Activated naive CD8-positive, alpha-beta T cell treated with anti-CD3 and anti-CD28 coated beads for 36 hours (primary cell): ENCODE data around the gene GIGYF2. TPM values are rescaled to one million over a fixed set of nuclear protein-coding genes. Genes with fewer than 3 reads are reported as not detected.
"Not testable (repeated sequence)": the region's sequence is repeated elsewhere in the genome, so short reads cannot be mapped to it uniquely, and the experiment has no call there.

ENCODE experiments used
- DNase-seq: peaks from one replicate; pipeline ENCODE4 v3.0.0; 2021
- H3K27ac Mint-ChIP-seq: one replicate; pipeline ENCODE4 v1.8.0; 2022; ENCODE audit warnings: mild to moderate bottlenecking, moderate library complexity, mixed read lengths
- H3K27me3 Mint-ChIP-seq: one replicate; pipeline ENCODE4 v1.8.0; 2022; ENCODE audit warnings: mild to moderate bottlenecking, mixed read lengths
- H3K36me3 Mint-ChIP-seq: one replicate; pipeline ENCODE4 v1.8.0; 2021; ENCODE audit warnings: mild to moderate bottlenecking, mixed read lengths
- H3K4me1 Mint-ChIP-seq: one replicate; pipeline ENCODE4 v1.8.0; 2021; ENCODE audit warnings: mixed read lengths
- H3K4me3 Mint-ChIP-seq: one replicate; pipeline ENCODE4 v1.8.0; 2022; ENCODE audit warnings: mild to moderate bottlenecking, moderate library complexity, mixed read lengths
- H3K9me3 Mint-ChIP-seq: one replicate; pipeline ENCODE4 v1.8.0; 2022; ENCODE audit warnings: mixed read lengths
- total RNA-seq, 2 experiments: library from RNA; stranded (reverse); gene quantifications; one replicate each; pipeline ENCODE4 v1.2.3, GENCODE V29; 2021

The GIGYF2 gene
- total RNA-seq, 2 experiments from 2014 or later, result 45.2 to 45.7 TPM

DNA sequence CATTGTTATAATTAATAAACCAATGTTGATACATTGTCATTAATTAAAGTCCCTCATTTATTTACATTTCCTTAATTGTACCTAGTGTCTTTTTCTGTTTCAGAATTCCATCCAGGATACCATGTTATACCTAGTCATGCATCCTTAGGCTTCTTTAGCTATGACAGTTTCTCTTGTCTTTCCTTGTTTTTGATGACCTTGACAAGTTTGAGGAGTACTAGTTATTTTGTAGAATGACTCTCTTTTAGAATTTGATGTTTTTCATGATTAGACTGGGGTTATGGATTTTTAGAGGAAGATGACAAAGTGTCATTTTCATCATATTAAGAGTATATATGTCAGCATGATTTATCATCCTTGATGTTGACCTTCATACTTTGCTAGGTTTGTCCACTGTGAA, 16.4 kb downstream of the GIGYF2 start:
- Mint-ChIP-seq H3K4me3 (no peak overlapping the region), H3K36me3 (peaks cover 42% of the 10 kb centered on the region), H3K27ac (no peak overlapping the region), H3K4me1 (peaks cover 15% of the 10 kb centered on the region), H3K27me3 (no peaks in the 10 kb centered on the region), H3K9me3 (peaks cover 1% of the 10 kb centered on the region)
- DNase-seq, result no peak

DNA sequence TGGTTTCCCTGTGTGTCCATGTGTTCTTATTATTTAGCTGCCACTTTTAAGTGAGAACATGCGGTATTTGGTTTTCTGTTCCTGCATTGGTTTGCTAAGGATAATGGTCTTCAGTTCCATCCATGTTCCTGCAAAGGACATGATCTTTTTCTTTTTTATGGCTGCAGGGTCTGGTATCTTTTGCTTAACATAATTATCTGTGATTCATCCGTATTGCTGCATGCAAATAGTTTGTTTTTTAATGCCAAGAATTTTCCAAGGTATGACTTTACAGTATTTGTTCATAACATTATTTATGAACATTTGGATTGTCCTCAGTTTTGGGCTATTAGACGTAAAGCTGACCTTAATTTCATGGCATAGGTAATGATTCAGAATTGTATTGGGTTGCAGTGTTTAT, 17.8 kb downstream of the GIGYF2 start:
- H3K4me1 Mint-ChIP-seq, result peaks cover 20% of the 10 kb centered on the region
- peaks cover 52% of the 10 kb centered on the region for H3K36me3 Mint-ChIP-seq
- no peaks in the 10 kb centered on the region for H3K27me3 Mint-ChIP-seq

DNA sequence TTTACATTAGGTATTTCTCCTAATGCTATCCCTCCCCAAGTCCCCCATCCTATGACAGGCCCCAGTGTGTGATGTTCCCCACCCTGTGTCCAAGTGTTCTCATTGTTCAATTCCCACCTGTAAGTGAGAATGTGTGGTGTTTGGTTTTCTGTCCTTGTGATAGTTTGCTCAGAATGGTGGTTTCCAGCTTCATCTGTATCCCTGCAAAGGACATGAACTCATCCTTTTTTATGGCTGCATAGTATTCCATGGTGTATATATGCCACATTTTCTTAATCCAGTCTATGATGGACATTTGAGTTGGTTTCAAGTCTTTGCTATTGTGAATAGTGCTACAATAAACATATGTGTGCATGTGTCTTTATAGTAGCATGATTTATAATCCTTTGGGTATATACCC, 22.9 kb downstream of the GIGYF2 start:
- not testable (repeated sequence) for H3K27ac Mint-ChIP-seq, DNase-seq, H3K27me3 Mint-ChIP-seq, H3K9me3 Mint-ChIP-seq, H3K4me3 Mint-ChIP-seq
- Mint-ChIP-seq H3K4me1 (peaks cover 33% of the 10 kb centered on the region), H3K36me3 (peaks cover 51% of the 10 kb centered on the region)

More for the DNA sequence above, 17.8 kb downstream of the GIGYF2 start:
- H3K4me3 Mint-ChIP-seq, result no peak overlapping the region
- no peak overlapping the region for H3K27ac Mint-ChIP-seq
- DNase-seq, result no peak
- peaks cover 3% of the 10 kb centered on the region for H3K9me3 Mint-ChIP-seq

DNA sequence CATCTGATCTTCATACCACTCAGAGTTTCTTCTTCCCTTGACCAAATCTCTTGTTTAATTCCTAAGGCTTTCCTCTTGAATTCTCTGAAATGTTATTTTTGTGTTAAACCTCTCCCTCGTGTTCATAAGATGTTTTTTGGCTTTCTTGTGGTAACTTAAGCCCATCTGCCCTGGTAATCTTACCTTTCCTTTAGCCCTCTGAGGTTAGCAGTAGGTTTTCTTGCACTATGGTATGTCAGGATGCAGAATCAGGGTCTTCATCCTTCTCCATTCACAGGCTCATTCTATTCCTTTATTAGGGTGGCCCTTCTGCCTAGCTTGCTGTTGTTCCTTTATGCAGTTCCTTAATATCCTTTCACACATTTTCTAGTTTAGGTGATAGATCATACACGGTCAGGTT, 24.1 kb downstream of the GIGYF2 start:
- Mint-ChIP-seq H3K27ac (peak overlapping the region; percentile 9), H3K4me3 (no peak overlapping the region), H3K36me3 (peaks cover 55% of the 10 kb centered on the region), H3K4me1 (peaks cover 31% of the 10 kb centered on the region), H3K27me3 (no peaks in the 10 kb centered on the region), H3K9me3 (peaks cover 5% of the 10 kb centered on the region)
- DNase-seq, result no peak

DNA sequence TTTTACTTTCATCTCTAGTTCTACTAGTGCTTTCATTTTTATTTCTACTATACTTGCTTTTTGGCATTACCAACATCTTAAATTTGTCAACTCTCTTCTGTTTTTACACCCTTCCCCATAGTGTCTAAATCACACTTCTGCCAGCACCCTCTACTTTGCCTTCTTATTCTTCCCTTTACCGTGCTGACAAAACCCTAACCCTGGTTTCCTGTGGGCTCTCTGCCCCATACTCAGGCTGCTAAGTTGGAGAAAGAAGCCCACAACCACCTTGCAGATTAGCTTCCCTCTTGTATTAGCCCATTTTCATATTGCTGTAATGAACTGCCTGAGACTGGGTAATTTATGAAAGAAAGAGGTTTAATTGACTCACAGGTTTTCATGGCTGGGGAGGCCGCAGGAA, 24.8 kb downstream of the GIGYF2 start:
- H3K4me3 Mint-ChIP-seq, result no peak overlapping the region
- no peak for DNase-seq

DNA sequence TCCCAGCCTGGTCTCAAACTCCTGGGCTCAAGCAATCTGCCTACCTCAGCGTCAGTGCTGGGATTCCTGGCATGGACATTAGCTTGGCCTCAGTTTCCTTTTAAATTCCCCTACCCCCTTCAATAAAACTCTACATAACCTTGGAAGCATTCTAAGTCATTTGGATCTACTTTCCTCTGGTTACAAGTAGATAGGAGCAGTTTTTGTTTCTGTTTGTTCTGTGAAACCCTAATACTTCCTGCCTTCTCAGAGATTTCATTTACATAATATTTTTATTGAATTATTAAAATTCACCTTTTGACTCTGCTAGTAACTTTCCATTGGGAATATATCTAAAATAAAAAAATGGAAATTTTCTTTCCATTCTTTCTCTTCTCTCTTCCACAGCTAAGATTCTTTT, 25.9 kb downstream of the GIGYF2 start:
- Mint-ChIP-seq H3K4me3 (no peak overlapping the region), H3K9me3 (peaks cover 4% of the 10 kb centered on the region), H3K4me1 (peaks cover 25% of the 10 kb centered on the region), H3K36me3 (peaks cover 46% of the 10 kb centered on the region), H3K27me3 (no peaks in the 10 kb centered on the region), H3K27ac (peak overlapping the region; percentile 27)
- DNase-seq, result no peak

More for the DNA sequence above, 24.8 kb downstream of the GIGYF2 start:
- H3K9me3 Mint-ChIP-seq, result peaks cover 4% of the 10 kb centered on the region
- H3K4me1 Mint-ChIP-seq, result peaks cover 30% of the 10 kb centered on the region
- no peaks in the 10 kb centered on the region for H3K27me3 Mint-ChIP-seq
- peak overlapping the region; percentile 26 for H3K27ac Mint-ChIP-seq
- peaks cover 52% of the 10 kb centered on the region for H3K36me3 Mint-ChIP-seq

DNA sequence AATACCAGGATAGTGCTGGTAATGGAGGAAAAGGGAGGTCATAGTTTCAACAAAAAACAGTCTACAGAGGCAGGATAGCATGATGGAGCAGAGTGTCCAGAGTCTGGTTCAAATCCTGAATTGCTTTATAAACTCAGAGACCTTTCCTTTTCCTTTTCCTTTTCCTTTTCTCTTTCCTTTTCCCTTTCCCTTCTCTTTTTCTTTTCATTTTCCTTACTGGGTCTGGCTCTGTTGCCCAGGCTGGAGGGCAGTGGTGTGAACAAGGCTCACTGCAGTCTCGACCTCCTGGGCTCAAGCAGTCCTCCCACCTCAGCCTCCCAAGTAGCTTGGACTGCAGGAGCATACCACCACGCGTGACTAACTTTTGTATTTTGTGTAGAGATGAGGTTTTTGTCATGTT, 31.7 kb downstream of the GIGYF2 start:
- peaks cover 6% of the 10 kb centered on the region for H3K4me1 Mint-ChIP-seq
- no peaks in the 10 kb centered on the region for H3K27me3 Mint-ChIP-seq
- peaks cover 24% of the 10 kb centered on the region for H3K36me3 Mint-ChIP-seq
- no peak for DNase-seq
- no peak overlapping the region for H3K27ac Mint-ChIP-seq
- no peak overlapping the region for H3K4me3 Mint-ChIP-seq
- H3K9me3 Mint-ChIP-seq, result no peaks in the 10 kb centered on the region

DNA sequence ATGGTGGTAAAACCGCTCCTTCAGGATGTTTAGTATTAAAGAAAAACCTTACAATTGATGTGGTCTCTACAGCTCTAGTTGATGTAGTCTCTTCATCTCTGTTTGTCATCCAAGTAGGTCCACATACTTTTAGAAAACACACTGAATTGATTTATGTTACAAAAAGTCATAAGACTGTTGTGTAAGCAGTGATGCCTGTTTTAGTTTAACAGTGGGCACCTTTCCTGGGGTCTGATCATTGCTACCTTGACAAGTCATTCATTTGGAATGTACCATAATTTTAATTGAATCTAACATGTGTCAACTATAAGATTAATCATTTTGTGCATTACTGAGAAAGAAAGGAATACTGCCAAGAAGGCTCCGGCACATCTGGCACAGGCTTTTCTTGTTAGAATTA, 34.3 kb downstream of the GIGYF2 start:
- Mint-ChIP-seq H3K36me3 (peaks cover 20% of the 10 kb centered on the region), H3K9me3 (no peaks in the 10 kb centered on the region), H3K4me3 (no peak overlapping the region), H3K4me1 (peaks cover 10% of the 10 kb centered on the region), H3K27me3 (no peaks in the 10 kb centered on the region), H3K27ac (no peak overlapping the region)
- DNase-seq, result no peak

DNA sequence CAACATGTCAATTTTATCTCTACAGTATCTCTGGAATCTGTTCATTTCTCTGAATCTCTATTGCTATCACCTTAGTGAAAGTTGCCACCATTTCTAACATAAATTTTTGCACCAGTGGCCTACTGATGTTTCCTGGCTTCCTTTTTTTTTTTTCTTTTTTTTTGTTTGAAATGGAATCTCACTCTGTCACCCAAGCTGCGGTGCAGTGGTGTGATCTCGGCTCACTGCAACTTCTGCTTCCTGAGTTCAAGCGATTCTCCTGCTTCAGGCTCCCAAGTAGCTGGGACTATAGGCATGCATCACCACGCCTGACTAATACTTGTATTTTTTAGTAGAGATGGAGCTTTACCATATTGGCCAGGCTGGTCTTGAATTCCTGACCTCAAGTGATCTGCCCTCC, 44.2 kb downstream of the GIGYF2 start:
- no peak overlapping the region for H3K27ac Mint-ChIP-seq
- no peak overlapping the region for H3K4me3 Mint-ChIP-seq
- no peaks in the 10 kb centered on the region for H3K9me3 Mint-ChIP-seq
- no peaks in the 10 kb centered on the region for H3K27me3 Mint-ChIP-seq
- peaks cover 4% of the 10 kb centered on the region for H3K4me1 Mint-ChIP-seq
- no peak for DNase-seq
- H3K36me3 Mint-ChIP-seq, result peaks cover 8% of the 10 kb centered on the region

DNA sequence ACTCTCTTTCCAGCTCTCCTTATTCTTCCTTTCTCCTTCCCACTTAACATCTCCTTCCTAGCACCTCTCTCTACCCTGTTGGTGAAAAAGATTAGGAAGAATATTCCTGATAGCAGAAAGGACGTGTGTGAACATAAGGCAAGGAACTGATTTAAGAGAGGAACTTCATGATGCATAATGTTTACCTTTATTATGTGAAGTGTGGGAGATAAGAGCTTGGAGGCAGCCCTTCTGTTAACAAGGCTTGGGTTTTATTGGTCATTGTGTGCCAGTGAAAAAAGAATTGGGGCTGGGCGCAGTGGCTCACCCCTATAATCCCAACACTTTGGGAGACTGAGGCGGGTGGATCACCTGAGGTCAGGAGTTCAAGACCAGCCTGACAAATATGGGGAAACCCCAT, 44.8 kb downstream of the GIGYF2 start:
- DNase-seq, result no peak
- Mint-ChIP-seq H3K4me3 (no peak overlapping the region), H3K4me1 (peaks cover 4% of the 10 kb centered on the region), H3K9me3 (no peaks in the 10 kb centered on the region), H3K27me3 (no peaks in the 10 kb centered on the region), H3K36me3 (peaks cover 8% of the 10 kb centered on the region), H3K27ac (no peak overlapping the region)

DNA sequence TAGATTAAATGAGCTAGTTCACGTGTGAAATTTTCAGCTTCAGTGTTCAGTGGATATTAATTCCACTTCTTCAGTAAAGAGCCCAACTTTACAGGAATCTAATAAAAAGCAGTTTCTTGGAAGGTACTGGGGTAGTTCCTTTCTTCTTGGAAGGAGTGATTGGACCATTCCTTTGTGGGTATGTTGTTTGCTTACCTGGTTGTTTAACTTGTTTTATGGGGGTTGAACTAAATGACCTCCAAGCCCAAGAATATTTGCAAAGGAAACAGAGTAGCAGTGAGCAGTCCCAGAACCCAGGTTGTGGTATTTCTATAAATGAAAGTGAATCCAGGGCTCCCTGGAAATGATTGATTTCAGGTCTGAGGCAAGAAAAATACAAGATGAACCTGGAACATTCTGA, 47.8 kb downstream of the GIGYF2 start:
- H3K27ac Mint-ChIP-seq, result no peak overlapping the region
- H3K36me3 Mint-ChIP-seq, result peaks cover 11% of the 10 kb centered on the region
- DNase-seq, result no peak

DNA sequence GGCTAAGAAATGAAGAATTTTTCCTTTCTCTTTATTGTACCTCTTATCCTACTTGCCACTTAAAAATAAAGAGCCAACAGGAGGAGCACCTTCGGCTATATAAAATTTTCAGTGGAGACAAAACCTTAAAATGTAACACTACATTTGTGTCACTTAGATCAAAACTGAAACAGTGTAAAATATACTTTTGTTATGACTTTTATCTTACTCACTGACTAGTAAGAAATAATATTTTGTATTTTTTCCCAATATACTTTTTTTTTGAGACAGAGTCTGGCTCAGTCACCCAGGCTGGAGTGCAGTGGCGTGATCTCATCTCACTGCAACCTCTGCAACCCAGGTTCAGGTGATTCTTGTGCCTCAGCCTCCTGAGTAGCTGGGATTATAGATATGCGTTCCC, 50.9 kb downstream of the GIGYF2 start:
- DNase-seq, result no peak

More for the DNA sequence above, 47.8 kb downstream of the GIGYF2 start:
- Mint-ChIP-seq H3K9me3 (no peaks in the 10 kb centered on the region), H3K4me3 (no peak overlapping the region), H3K27me3 (no peaks in the 10 kb centered on the region), H3K4me1 (peaks cover 7% of the 10 kb centered on the region)

DNA sequence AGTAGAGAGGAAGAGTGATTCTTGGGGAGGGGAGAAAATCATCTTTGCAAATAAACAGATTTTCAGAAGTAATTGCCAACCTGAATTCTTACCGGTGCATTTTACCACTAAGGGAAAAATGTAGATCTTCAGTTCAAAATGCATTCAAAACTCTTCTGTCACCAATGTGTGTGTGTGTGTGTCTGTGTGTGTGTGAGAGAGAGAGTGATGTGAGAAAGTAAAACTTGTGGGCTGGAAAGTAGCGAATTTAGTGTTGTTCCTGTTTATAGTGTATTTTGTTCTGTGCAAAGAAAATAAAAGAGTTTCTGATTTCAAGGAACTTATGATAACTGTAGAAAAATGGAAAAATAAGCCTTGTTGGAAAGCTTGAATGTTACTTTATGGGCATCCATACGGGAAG, 52.2 kb downstream of the GIGYF2 start:
- Mint-ChIP-seq H3K4me1 (peaks cover 7% of the 10 kb centered on the region), H3K27me3 (no peaks in the 10 kb centered on the region), H3K27ac (no peak overlapping the region)

More for the DNA sequence above, 50.9 kb downstream of the GIGYF2 start:
- Mint-ChIP-seq H3K4me3 (no peak overlapping the region), H3K9me3 (no peaks in the 10 kb centered on the region), H3K27ac (peak overlapping the region; percentile 38), H3K36me3 (peaks cover 11% of the 10 kb centered on the region), H3K27me3 (no peaks in the 10 kb centered on the region), H3K4me1 (peaks cover 7% of the 10 kb centered on the region)

DNA sequence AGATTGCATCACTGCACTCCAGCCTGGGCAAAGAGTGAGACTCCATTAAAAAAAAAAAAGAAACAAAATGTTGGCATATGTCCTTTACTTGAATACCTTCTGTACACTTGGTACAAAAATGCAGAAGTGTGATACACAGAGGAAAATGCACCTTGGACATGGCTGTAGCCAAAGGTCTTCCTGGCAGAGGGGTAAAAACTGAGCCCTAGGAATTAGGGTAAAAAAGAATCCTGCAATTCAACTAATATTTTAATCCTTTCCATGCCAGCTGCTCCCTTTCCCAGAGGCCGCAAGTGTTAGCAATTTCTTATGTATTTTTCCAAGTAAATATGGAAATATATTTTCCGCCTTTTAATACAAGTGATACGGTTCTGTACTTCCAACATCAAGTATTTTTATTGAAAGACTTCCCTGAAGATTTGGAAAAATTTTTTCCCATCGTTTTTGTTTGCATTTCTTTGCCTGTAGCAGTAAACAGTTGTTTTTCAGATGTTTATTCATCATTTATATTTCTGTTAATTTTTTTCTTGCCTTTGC, 53.1 kb downstream of the GIGYF2 start:
- H3K4me1 Mint-ChIP-seq, result peaks cover 3% of the 10 kb centered on the region
- H3K36me3 Mint-ChIP-seq, result peaks cover 13% of the 10 kb centered on the region
- no peak overlapping the region for H3K27ac Mint-ChIP-seq
- no peaks in the 10 kb centered on the region for H3K27me3 Mint-ChIP-seq
- no peaks in the 10 kb centered on the region for H3K9me3 Mint-ChIP-seq
- no peak overlapping the region for H3K4me3 Mint-ChIP-seq
- DNase-seq, result no peak

More for the DNA sequence above, 52.2 kb downstream of the GIGYF2 start:
- no peaks in the 10 kb centered on the region for H3K9me3 Mint-ChIP-seq
- H3K4me3 Mint-ChIP-seq, result no peak overlapping the region
- H3K36me3 Mint-ChIP-seq, result peaks cover 13% of the 10 kb centered on the region
- no peak for DNase-seq

DNA sequence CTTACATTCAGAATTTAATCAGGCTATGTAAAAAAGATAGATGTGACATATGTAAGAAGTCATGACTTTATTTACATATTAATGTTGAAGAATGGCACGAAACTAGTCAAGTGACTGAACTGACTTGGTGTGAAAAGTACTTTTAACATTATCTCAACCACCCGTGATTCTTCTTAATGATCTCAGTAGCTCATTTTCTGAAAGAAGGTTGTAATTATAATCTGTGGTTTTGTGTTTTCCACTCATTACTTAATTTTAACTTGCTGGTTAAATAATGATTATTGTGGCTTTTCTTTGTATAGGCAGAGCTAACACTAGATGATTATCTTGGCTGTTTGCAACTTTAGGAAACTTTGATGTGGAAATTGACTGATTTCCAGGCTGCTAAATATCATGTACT, 60.8 kb downstream of the GIGYF2 start:
- no peaks in the 10 kb centered on the region for H3K27me3 Mint-ChIP-seq
- peaks cover 12% of the 10 kb centered on the region for H3K4me1 Mint-ChIP-seq
- peak overlapping the region; percentile 29 for H3K27ac Mint-ChIP-seq
- H3K9me3 Mint-ChIP-seq, result no peaks in the 10 kb centered on the region
- H3K4me3 Mint-ChIP-seq, result no peak overlapping the region
- peaks cover 15% of the 10 kb centered on the region for H3K36me3 Mint-ChIP-seq
- no peak for DNase-seq

DNA sequence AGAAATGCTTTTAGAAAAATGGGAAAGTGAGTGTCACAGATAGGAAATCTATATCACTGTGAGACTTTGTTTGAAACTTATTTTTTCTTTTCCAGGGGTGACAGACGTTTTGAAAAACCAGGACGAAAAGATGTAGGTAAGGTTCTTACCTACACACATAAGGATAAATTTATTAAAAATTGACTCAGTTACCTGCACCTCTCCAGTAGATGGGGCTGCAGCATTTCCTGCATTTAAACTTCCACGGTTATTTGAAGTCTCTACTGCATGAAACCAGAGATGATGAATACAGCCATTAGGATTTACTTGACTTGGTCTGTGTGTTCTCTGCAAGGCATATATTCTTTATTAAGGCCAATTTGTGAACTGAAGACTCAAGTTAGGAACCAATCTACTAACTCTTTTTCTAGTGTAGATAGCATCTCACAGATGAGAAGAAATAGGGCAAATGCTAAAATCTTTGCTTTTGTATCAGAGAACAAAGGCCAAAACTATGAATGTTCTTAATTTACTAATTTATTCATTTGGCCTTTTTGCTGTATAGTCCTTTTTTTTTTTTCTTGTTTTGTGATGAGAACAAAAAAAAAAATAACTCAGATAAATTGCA, 64.3 kb downstream of the GIGYF2 start:
- peaks cover 20% of the 10 kb centered on the region for H3K4me1 Mint-ChIP-seq
- no peak overlapping the region for H3K4me3 Mint-ChIP-seq
- peaks cover 8% of the 10 kb centered on the region for H3K36me3 Mint-ChIP-seq
- H3K27ac Mint-ChIP-seq, result no peak overlapping the region
- peak; percentile 27 for DNase-seq
- no peaks in the 10 kb centered on the region for H3K27me3 Mint-ChIP-seq
- H3K9me3 Mint-ChIP-seq, result no peaks in the 10 kb centered on the region
